Stimulated activated memory B cell treated with anti-CD40 and anti-IgM and Interleukin-4, amounts not matched to agents 10 μg/mL and 1 μg/mL and 100 μg/mL, for 72 hours (primary cell): ENCODE measurements around the gene OSBP2.
A peak's percentile ranks its signal among the peaks of the same experiment; 100 is the strongest.
"Not testable (repeated sequence)": the region's sequence is repeated elsewhere in the genome, so short reads cannot be mapped to it uniquely, and the experiment has no call there.

Experiments
- ATAC-seq: fragments of 150-1000 bp; cut with Tn5 transposase; 2 replicates; pipeline ENCODE4 v1.10.0; 2021
- H3K27ac Mint-ChIP-seq: one replicate; pipeline ENCODE4 v1.8.0; 2022; ENCODE audit warnings: mild to moderate bottlenecking, mixed read lengths
- H3K27me3 Mint-ChIP-seq: one replicate; pipeline ENCODE4 v1.8.0; 2022; ENCODE audit warnings: mixed read lengths
- H3K36me3 Mint-ChIP-seq: one replicate; pipeline ENCODE4 v1.8.0; 2022; ENCODE audit warnings: mixed read lengths
- H3K4me1 Mint-ChIP-seq: one replicate; pipeline ENCODE4 v1.8.0; 2022; ENCODE audit warnings: mixed read lengths
- H3K4me3 Mint-ChIP-seq: one replicate; pipeline ENCODE4 v1.8.0; 2022; ENCODE audit warnings: mild to moderate bottlenecking, moderate library complexity, mixed read lengths
- H3K9me3 Mint-ChIP-seq: one replicate; pipeline ENCODE4 v1.8.0; 2022; ENCODE audit warnings: mixed read lengths

OSBP2 gene

DNA sequence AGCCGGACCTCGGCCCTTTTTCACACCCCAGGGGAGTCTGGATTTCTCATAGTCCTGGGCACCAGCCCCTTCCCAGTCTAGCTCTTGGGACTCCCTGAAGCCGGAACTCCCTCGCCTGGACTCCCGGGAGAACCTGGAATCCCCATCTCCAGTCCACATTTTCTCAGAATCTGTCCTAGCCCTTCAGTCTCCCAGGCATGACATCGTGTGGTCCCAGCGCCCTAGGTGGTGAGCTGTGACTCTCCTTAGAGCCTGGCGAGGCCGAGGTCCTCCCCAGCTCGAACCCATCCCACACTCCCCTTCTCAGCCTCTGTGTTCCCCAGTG is 26.3 kb upstream of the OSBP2 start:
- peak overlapping the region; percentile 93 for H3K4me3 Mint-ChIP-seq
- peak overlapping the region; percentile 69 for H3K27ac Mint-ChIP-seq
- ATAC-seq: no peak
- peaks cover 27% of the 10 kb centered on the region for H3K4me1 Mint-ChIP-seq
- H3K9me3 Mint-ChIP-seq: no peaks in the 10 kb centered on the region
- H3K36me3 Mint-ChIP-seq: peaks cover 7% of the 10 kb centered on the region
- no peaks in the 10 kb centered on the region for H3K27me3 Mint-ChIP-seq

GRCh38 chr22:30671071-30671470 is 23.6 kb upstream of the OSBP2 start:
- Mint-ChIP-seq H3K4me1 (peaks cover 19% of the 10 kb centered on the region), H3K9me3 (no peaks in the 10 kb centered on the region), H3K27ac (no peak overlapping the region), H3K36me3 (no peaks in the 10 kb centered on the region), H3K27me3 (no peaks in the 10 kb centered on the region), H3K4me3 (no peak overlapping the region)
- no peak for ATAC-seq

- Mint-ChIP-seq H3K36me3 (no peaks in the 10 kb centered on the region), H3K27me3 (peaks cover 21% of the 10 kb centered on the region), H3K9me3 (no peaks in the 10 kb centered on the region), H3K4me3 (no peak overlapping the region), H3K4me1 (peaks cover 7% of the 10 kb centered on the region), H3K27ac (no peak overlapping the region)
- no peak for ATAC-seq
Observed at GRCh38 chr22:30673136-30673535, 21.5 kb upstream of the OSBP2 start.

DNA sequence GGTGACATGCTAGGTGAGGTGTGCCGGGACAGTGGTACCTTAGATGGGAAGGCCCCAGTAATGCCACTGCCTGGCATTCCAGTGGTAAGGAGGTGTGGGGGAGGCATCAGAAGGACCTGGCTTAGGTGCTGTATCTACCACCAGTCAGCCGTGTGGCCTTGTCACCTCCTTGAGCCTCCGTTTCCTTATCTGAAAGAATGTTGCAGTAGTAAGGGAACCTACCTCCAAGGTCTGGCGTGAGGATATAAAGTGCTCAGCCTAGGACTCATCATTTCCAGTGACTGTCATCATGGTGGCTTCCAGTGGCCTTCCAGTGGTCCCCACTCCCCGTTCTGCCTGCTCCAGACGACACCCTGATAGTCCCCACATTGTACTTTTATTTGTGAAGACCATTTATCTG is 20.2 kb upstream of the OSBP2 start:
- Mint-ChIP-seq H3K27ac (no peak overlapping the region), H3K4me1 (no peaks in the 10 kb centered on the region), H3K4me3 (no peak overlapping the region), H3K36me3 (no peaks in the 10 kb centered on the region), H3K9me3 (no peaks in the 10 kb centered on the region), H3K27me3 (peaks cover 30% of the 10 kb centered on the region)
- ATAC-seq: no peak

DNA sequence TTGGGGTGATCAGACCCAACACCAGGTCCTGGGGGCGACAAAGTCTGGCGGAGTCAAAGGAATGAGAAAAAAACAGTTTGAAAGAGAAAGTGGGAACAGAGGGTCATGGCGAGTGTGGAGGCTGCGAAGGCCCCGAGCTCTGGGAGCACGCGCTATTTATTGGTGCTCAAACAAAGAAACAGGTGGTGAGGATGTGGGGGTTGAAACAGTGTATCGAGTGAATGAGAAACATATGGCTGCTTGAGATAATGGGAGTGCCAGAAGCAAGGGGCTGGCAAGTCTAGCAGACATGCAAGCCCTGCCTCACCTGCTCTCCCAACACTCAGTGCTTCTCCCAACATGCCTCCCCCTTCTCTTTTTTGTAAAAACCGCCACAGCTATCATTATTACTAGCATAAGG is 19.2 kb upstream of the OSBP2 start:
- peaks cover 40% of the 10 kb centered on the region for H3K27me3 Mint-ChIP-seq
- ATAC-seq: no peak
- H3K4me1 Mint-ChIP-seq: no peaks in the 10 kb centered on the region
- no peaks in the 10 kb centered on the region for H3K36me3 Mint-ChIP-seq
- no peak overlapping the region for H3K27ac Mint-ChIP-seq
- no peaks in the 10 kb centered on the region for H3K9me3 Mint-ChIP-seq
- no peak overlapping the region for H3K4me3 Mint-ChIP-seq

GRCh38 chr22:30676565-30676964 is 18.1 kb upstream of the OSBP2 start:
- H3K4me1 Mint-ChIP-seq, H3K36me3 Mint-ChIP-seq, H3K4me3 Mint-ChIP-seq, ATAC-seq, H3K27ac Mint-ChIP-seq, H3K9me3 Mint-ChIP-seq: not testable (repeated sequence)
- peaks cover 40% of the 10 kb centered on the region for H3K27me3 Mint-ChIP-seq

DNA sequence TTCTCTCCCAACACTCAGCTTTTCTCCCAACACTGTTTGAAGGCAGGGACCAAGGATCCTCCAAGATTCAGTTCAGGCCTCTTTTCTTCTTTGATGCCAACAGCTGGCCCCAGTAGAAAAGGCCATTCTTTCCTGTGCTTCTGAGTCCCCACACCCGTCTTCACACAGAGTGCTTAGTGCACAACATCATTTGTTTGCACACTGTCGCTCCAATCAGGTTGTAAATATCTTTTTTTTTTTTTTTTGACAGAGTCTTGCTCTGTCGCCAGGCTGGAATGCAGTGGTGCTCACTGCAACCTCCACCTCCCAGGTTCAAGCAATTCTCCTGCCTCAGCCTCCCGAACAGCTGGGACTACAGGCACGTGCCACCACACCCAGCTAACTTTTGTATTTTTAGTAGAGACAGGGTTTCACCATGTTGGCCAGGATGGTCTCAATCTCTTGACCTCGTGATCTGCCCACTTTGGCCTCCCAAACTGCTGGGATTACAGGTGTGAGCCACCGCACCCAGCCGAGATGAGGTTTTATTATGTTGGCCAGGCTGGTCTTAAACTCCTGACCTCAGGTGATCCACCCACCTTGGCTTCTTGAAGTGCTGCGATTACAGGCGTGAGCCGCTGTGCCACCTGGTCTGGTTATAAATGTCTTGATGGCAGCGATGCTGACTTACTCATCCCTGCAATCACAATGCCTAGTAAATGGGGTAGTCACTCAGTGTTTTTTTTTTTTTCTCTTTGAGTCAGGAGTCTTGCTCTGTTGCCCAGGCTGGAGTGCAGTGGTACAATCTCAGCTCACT is 14.6 kb upstream of the OSBP2 start:
- H3K27ac Mint-ChIP-seq: not testable (repeated sequence)

DNA sequence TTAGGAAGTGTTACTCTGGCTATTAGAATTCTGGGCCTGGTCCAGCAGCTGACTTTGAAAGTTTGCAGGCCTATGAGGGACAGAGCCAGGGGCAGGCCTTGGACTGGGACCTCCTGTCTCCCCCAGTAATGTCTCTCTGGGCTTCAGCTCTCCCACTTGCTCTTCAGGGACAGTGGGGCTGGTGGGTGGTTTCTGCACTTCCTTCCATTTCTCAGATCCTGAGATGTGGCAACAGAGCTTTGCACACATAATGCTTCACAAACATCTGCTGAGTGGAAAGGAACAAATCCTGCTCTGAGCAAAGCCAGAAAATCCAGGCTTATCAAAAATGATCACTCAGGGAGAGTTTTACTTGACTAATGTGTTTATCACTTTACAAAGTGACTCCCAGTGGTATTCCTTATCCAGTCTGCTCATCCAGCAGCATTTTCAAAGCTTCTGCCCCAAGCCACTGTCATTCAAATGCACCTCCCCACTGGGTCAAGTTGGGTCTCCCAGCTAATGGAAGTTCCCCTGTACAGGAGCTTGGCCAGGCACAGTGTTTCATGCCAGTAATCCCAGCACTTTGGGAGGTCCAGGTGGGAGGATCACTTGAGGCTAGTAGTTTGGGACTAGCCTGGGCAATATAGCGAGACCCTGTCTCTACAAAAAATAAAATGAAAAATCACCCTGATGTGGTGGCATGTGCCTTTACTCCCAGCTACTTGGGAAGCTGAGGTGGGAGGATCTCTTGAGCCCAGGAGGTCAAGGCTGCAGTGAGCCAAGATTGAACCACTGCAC is 13.5 kb upstream of the OSBP2 start:
- no peaks in the 10 kb centered on the region for H3K4me1 Mint-ChIP-seq

More for the DNA sequence above, 14.6 kb upstream of the OSBP2 start:
- not testable (repeated sequence) for H3K36me3 Mint-ChIP-seq, H3K9me3 Mint-ChIP-seq, ATAC-seq, H3K4me3 Mint-ChIP-seq, H3K4me1 Mint-ChIP-seq
- peaks cover 52% of the 10 kb centered on the region for H3K27me3 Mint-ChIP-seq

GRCh38 chr22:30681831-30682230 is 12.8 kb upstream of the OSBP2 start:
- Mint-ChIP-seq H3K27ac (no peak overlapping the region), H3K9me3 (no peaks in the 10 kb centered on the region), H3K4me1 (no peaks in the 10 kb centered on the region), H3K36me3 (no peaks in the 10 kb centered on the region), H3K4me3 (no peak overlapping the region), H3K27me3 (peaks cover 44% of the 10 kb centered on the region)
- no peak for ATAC-seq

More for the DNA sequence above, 13.5 kb upstream of the OSBP2 start:
- no peak for ATAC-seq
- Mint-ChIP-seq H3K27ac (no peak overlapping the region), H3K9me3 (no peaks in the 10 kb centered on the region), H3K36me3 (no peaks in the 10 kb centered on the region), H3K27me3 (peaks cover 51% of the 10 kb centered on the region), H3K4me3 (no peak overlapping the region)

GRCh38 chr22:30685178-30685577 is 9.5 kb upstream of the OSBP2 start:
- peaks cover 14% of the 10 kb centered on the region for H3K27me3 Mint-ChIP-seq
- no peak for ATAC-seq
- no peaks in the 10 kb centered on the region for H3K9me3 Mint-ChIP-seq

GRCh38 chr22:30687358-30687757 is 7.3 kb upstream of the OSBP2 start:
- no peak overlapping the region for H3K4me3 Mint-ChIP-seq
- no peaks in the 10 kb centered on the region for H3K4me1 Mint-ChIP-seq
- no peak overlapping the region for H3K27ac Mint-ChIP-seq
- no peak for ATAC-seq
- H3K9me3 Mint-ChIP-seq: no peaks in the 10 kb centered on the region
- H3K27me3 Mint-ChIP-seq: peaks cover 12% of the 10 kb centered on the region
- H3K36me3 Mint-ChIP-seq: no peaks in the 10 kb centered on the region

More at GRCh38 chr22:30685178-30685577, 9.5 kb upstream of the OSBP2 start:
- H3K4me1 Mint-ChIP-seq: no peaks in the 10 kb centered on the region
- no peak overlapping the region for H3K27ac Mint-ChIP-seq
- H3K4me3 Mint-ChIP-seq: no peak overlapping the region
- no peaks in the 10 kb centered on the region for H3K36me3 Mint-ChIP-seq

GRCh38 chr22:30689622-30690021 is 5.1 kb upstream of the OSBP2 start:
- ATAC-seq: no peak

GRCh38 chr22:30691204-30691603 is 3.5 kb upstream of the OSBP2 start:
- ATAC-seq: no peak
- no peaks in the 10 kb centered on the region for H3K9me3 Mint-ChIP-seq
- H3K4me3 Mint-ChIP-seq: no peak overlapping the region
- peaks cover 14% of the 10 kb centered on the region for H3K27me3 Mint-ChIP-seq
- peaks cover 6% of the 10 kb centered on the region for H3K4me1 Mint-ChIP-seq
- H3K27ac Mint-ChIP-seq: no peak overlapping the region
- H3K36me3 Mint-ChIP-seq: no peaks in the 10 kb centered on the region

More at GRCh38 chr22:30689622-30690021, 5.1 kb upstream of the OSBP2 start:
- Mint-ChIP-seq H3K36me3 (no peaks in the 10 kb centered on the region), H3K4me1 (peaks cover 6% of the 10 kb centered on the region), H3K27me3 (peaks cover 14% of the 10 kb centered on the region), H3K27ac (no peak overlapping the region), H3K4me3 (no peak overlapping the region), H3K9me3 (no peaks in the 10 kb centered on the region)

DNA sequence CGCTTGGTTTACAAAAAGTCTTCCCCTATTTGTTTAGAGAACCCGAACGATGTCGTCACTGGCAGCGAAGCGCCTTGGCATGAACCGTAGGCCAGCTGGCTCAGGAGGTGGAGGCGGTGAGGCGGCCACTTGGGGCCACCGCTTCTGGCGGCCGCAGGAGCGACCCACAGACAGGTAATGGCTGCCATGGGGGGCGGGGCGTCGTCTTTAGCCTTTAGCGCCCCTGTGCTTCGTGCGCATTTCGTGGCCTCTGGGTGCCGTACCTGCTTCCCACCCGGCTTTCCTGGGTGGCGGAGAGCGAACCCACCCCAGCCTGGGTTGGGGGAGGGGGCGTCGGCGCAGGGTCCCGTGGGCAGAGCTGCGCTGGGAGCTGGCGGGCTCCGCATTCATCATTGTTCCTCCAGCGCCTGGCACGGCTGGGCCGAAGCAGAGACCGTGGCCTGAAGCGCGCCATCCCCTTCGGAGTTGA is 469 bp upstream of the OSBP2 start:
- H3K27ac Mint-ChIP-seq: peak overlapping the region; percentile 67

DNA sequence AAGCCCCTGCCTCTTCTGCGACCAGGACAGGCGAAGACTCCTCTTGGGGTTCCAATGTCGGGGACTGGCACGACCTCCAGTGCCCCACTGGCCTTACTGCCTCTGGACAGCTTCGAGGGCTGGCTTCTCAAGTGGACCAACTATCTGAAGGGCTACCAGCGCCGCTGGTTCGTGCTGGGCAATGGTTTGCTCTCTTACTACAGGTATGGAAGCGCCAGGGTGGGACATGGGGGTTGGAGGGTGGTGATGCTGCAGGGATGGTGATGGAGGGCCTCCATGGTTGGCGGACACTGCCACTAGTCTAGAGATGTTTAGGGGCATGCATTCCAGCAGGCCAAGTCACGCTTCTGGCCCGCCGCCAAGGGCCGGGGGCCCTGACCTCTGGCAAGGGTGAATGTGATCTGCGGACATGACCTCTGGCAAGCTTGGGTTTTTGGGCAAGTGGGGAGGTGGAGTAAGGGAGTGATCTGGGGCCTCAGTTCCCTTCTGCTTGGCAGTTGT is 727 bp downstream of the OSBP2 start:
- H3K4me3 Mint-ChIP-seq: peak overlapping the region; percentile 50
- no peak overlapping the region for H3K27ac Mint-ChIP-seq
- H3K36me3 Mint-ChIP-seq: no peaks in the 10 kb centered on the region
- peaks cover 14% of the 10 kb centered on the region for H3K27me3 Mint-ChIP-seq
- no peaks in the 10 kb centered on the region for H3K9me3 Mint-ChIP-seq
- H3K4me1 Mint-ChIP-seq: peaks cover 6% of the 10 kb centered on the region
- ATAC-seq: no peak

More for the DNA sequence above, 469 bp upstream of the OSBP2 start:
- Mint-ChIP-seq H3K36me3 (no peaks in the 10 kb centered on the region), H3K9me3 (no peaks in the 10 kb centered on the region), H3K4me1 (peaks cover 6% of the 10 kb centered on the region), H3K4me3 (peak overlapping the region; percentile 87), H3K27me3 (peaks cover 14% of the 10 kb centered on the region)
- peak; percentile 79 for ATAC-seq
